SK-N-SH treated with all-trans-retinoic acid at 6 μM for 48 hours (cell line): ENCODE results near the gene KLHL29.

Source experiments
- ATAC-seq: fragments of 200-7000 bp; cut with Tn5 transposase; 3 replicates; pipeline ENCODE4 v1.9.1; 2020; ENCODE audit warnings: mild to moderate bottlenecking, moderate library complexity
- ARNTL ChIP-seq: fragments of 450-650 bp; formaldehyde crosslinking; IDR thresholded peaks from 2 replicates; pipeline ENCODE4 v1.5.0; 2020; ENCODE audit warnings: low read depth, mild to moderate bottlenecking, moderate library complexity, borderline replicate concordance
- BACH2 ChIP-seq: fragments of 250-450 bp; sonication (Bioruptor Pico); IDR thresholded peaks from 2 replicates; pipeline ENCODE4 v1.9.0; 2021; ENCODE audit warnings: mild to moderate bottlenecking, borderline replicate concordance
- CREB5 ChIP-seq: fragments of 250-450 bp; sonication (Bioruptor Pico); IDR thresholded peaks from 2 replicates; pipeline ENCODE4 v1.5.1; 2020; ENCODE audit warnings: low read depth, mild to moderate bottlenecking, moderate library complexity
- CSDC2 ChIP-seq: fragments of 250-450 bp; sonication (Bioruptor Pico); IDR thresholded peaks from 2 replicates; pipeline ENCODE4 v1.5.0; 2020; ENCODE audit warnings: mild to moderate bottlenecking, moderate library complexity
- CSRNP3 ChIP-seq: fragments of 250-450 bp; sonication (Bioruptor Pico); IDR thresholded peaks from 2 replicates; pipeline ENCODE4 v1.5.1; 2021; ENCODE audit warnings: mild to moderate bottlenecking, moderate library complexity
- ESRRG ChIP-seq: fragments of 250-450 bp; sonication (Bioruptor Pico); IDR thresholded peaks from 2 replicates; pipeline ENCODE4 v1.6.1; 2021; ENCODE audit warnings: mild to moderate bottlenecking
- GLIS3 ChIP-seq: fragments of 250-450 bp; sonication (Bioruptor Pico); IDR thresholded peaks from 2 replicates; pipeline ENCODE4 v1.5.0; 2020; ENCODE audit warnings: mild to moderate bottlenecking, moderate library complexity
- ISL1 ChIP-seq: fragments of 250-450 bp; sonication (Bioruptor Pico); IDR thresholded peaks from 2 replicates; pipeline ENCODE4 v2.1.2; 2022; ENCODE audit warnings: mild to moderate bottlenecking, moderate library complexity
- OSR1 ChIP-seq: fragments of 250-450 bp; sonication (Bioruptor Pico); IDR thresholded peaks from 2 replicates; pipeline ENCODE4 v1.8.0; 2022; ENCODE audit warnings: moderate library complexity, mild to moderate bottlenecking, inconsistent platforms
- PATZ1 ChIP-seq: fragments of 250-450 bp; sonication (Bioruptor Pico); IDR thresholded peaks from 2 replicates; pipeline ENCODE4 v1.8.0; 2020; ENCODE audit warnings: mild to moderate bottlenecking, moderate library complexity, borderline replicate concordance
- PPARA ChIP-seq: fragments of 250-450 bp; sonication (Bioruptor Pico); IDR thresholded peaks from 2 replicates; pipeline ENCODE4 v1.5.0; 2020; ENCODE audit warnings: mild to moderate bottlenecking, borderline replicate concordance
- RARB ChIP-seq: fragments of 250-450 bp; sonication (Bioruptor Pico); IDR thresholded peaks from 2 replicates; pipeline ENCODE4 v1.8.0; 2021; ENCODE audit warnings: mild to moderate bottlenecking, moderate library complexity
- TCF4 ChIP-seq: fragments of 250-450 bp; sonication (Bioruptor Pico); IDR thresholded peaks from 2 replicates; pipeline ENCODE4 v1.8.0; 2021; ENCODE audit warnings: mild to moderate bottlenecking, moderate library complexity, borderline replicate concordance
- TOX ChIP-seq: fragments of 250-450 bp; sonication (Bioruptor Pico); IDR thresholded peaks from 2 replicates; pipeline ENCODE4 v1.8.0; 2021; ENCODE audit warnings: mild to moderate bottlenecking, moderate library complexity, borderline replicate concordance
- TSHZ2 ChIP-seq: fragments of 250-450 bp; sonication (Bioruptor Pico); IDR thresholded peaks from 2 replicates; pipeline ENCODE4 v1.5.0; 2020; ENCODE audit warnings: mild to moderate bottlenecking, moderate library complexity
- ZC3H10 ChIP-seq: fragments of 250-450 bp; sonication (Bioruptor Pico); IDR thresholded peaks from 2 replicates; pipeline ENCODE4 v1.5.1; 2021; ENCODE audit warnings: mild to moderate bottlenecking, moderate library complexity
- ZFP3 ChIP-seq: fragments of 250-450 bp; sonication (Bioruptor Pico); IDR thresholded peaks from 2 replicates; pipeline ENCODE4 v1.5.0; 2020; ENCODE audit warnings: mild to moderate bottlenecking, moderate library complexity
- ZFP30 ChIP-seq: fragments of 450-650 bp; formaldehyde crosslinking; IDR thresholded peaks from 2 replicates; pipeline ENCODE4 v1.5.0; 2022; ENCODE audit warnings: mild to moderate bottlenecking, moderate library complexity
- ZNF565 ChIP-seq: fragments of 450-650 bp; formaldehyde crosslinking; conservative IDR thresholded peaks from 2 replicates; pipeline ENCODE4 v1.5.0; 2020; ENCODE audit warnings: low read depth, mild to moderate bottlenecking, moderate library complexity
- ZNF70 ChIP-seq: fragments of 450-650 bp; formaldehyde crosslinking; IDR thresholded peaks from 2 replicates; pipeline ENCODE4 v1.5.0; 2020; ENCODE audit warnings: mild to moderate bottlenecking, moderate library complexity
- ZNF8 ChIP-seq: fragments of 450-650 bp; formaldehyde crosslinking; IDR thresholded peaks from 2 replicates; pipeline ENCODE4 v1.5.0; 2020; ENCODE audit warnings: mild to moderate bottlenecking, moderate library complexity

KLHL29 gene

GRCh38 chr2:23387845-23388244 is 2.9 kb downstream of the KLHL29 start (continued):
- TF ChIP-seq PATZ1: no peak
- no peak for TF ChIP-seq ISL1 (CRISPR knock-in tag)
- no peak for TF ChIP-seq ZFP3 (CRISPR knock-in tag)
- no peak for TF ChIP-seq ZNF70 (CRISPR knock-in tag)
- TF ChIP-seq ARNTL (CRISPR knock-in tag): no peak
- TF ChIP-seq PPARA (CRISPR knock-in tag): no peak
- no peak for TF ChIP-seq ZNF565 (CRISPR knock-in tag)
- TF ChIP-seq ZC3H10: no peak
- TF ChIP-seq, all 23 proteins: peak for 0

GRCh38 chr2:23388294-23388693 is 3.3 kb downstream of the KLHL29 start:
- TF ChIP-seq ZFP30 (CRISPR knock-in tag) (no peak), RARB (CRISPR knock-in tag) (no peak), CSDC2 (CRISPR knock-in tag) (no peak), CREB5 (CRISPR knock-in tag) (no peak), ZNF565 (CRISPR knock-in tag) (no peak), ZFP3 (CRISPR knock-in tag) (no peak), TCF4 (no peak), BACH2 (CRISPR knock-in tag) (no peak), PPARA (CRISPR knock-in tag) (no peak), ZC3H10 (no peak), PATZ1 (no peak), GLIS3 (CRISPR knock-in tag) (no peak), OSR1 (CRISPR knock-in tag) (no peak)
- no peak for ATAC-seq

- no peak for ATAC-seq
- TF ChIP-seq TSHZ2 (no peak), ZNF70 (CRISPR knock-in tag) (no peak), GLIS3 (CRISPR knock-in tag) (no peak), ESRRG (CRISPR knock-in tag) (no peak), TOX (CRISPR knock-in tag) (no peak), RARB (CRISPR knock-in tag) (no peak), CSRNP3 (CRISPR knock-in tag) (no peak), ARNTL (CRISPR knock-in tag) (no peak), ZNF8 (CRISPR knock-in tag) (no peak), CREB5 (CRISPR knock-in tag) (no peak), PPARA (CRISPR knock-in tag) (no peak), TCF4 (no peak)
These were observed 4.0 kb downstream of the KLHL29 start for GRCh38 chr2:23388756-23389514.
